GM12872 (cell line): ENCODE results near the gene CSF1.

Source experiments
- TF ChIP-seq, protein P1 (sequence below): IDR thresholded peaks from 3 replicates; pipeline ENCODE4 v1.5.1; 2011; ENCODE audit warnings: low read depth, mild to moderate bottlenecking, low read length, moderate library complexity; ENCODE audit not compliant: insufficient read depth

Gene CSF1

GRCh38 chr1:109960745-109961094 lies 50.1 kb downstream of the CSF1 start:
- TF ChIP-seq, protein P1, sequence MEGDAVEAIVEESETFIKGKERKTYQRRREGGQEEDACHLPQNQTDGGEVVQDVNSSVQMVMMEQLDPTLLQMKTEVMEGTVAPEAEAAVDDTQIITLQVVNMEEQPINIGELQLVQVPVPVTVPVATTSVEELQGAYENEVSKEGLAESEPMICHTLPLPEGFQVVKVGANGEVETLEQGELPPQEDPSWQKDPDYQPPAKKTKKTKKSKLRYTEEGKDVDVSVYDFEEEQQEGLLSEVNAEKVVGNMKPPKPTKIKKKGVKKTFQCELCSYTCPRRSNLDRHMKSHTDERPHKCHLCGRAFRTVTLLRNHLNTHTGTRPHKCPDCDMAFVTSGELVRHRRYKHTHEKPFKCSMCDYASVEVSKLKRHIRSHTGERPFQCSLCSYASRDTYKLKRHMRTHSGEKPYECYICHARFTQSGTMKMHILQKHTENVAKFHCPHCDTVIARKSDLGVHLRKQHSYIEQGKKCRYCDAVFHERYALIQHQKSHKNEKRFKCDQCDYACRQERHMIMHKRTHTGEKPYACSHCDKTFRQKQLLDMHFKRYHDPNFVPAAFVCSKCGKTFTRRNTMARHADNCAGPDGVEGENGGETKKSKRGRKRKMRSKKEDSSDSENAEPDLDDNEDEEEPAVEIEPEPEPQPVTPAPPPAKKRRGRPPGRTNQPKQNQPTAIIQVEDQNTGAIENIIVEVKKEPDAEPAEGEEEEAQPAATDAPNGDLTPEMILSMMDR, result no peak

- TF ChIP-seq, protein P1, result no peak
These were observed 53.2 kb downstream of the CSF1 start for GRCh38 chr1:109963864-109964263.

GRCh38 chr1:109969146-109969829 lies 58.6 kb downstream of the CSF1 start:
- TF ChIP-seq, protein P1, result no peak

- TF ChIP-seq, protein P1, result no peak
These were observed 59.3 kb downstream of the CSF1 start for GRCh38 chr1:109969907-109970306.

GRCh38 chr1:109971559-109971958 lies 60.9 kb downstream of the CSF1 start:
- TF ChIP-seq, protein P1, result no peak

DNA sequence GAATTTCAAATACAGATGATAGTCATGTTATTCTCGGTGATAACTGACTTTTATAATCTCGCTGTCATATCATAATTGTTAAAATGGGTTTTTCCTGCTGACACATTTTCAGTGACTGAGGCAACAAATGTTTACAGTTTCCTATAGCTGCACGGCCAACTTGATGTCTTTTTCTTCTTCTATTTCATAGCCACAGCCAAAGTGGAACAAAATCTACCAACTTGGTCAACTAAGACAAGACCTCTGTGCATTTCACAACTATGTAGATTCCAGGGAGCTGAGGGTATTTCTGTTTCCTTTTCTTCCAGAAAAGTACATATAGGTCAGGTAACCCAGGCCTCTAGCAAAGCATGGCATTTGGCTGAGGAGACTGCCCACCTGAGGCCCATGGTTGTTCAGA lies 63.5 kb downstream of the CSF1 start:
- TF ChIP-seq, protein P1, result no peak

GRCh38 chr1:109975718-109976117 lies 65.1 kb downstream of the CSF1 start:
- TF ChIP-seq, protein P1, result no peak
